DMS 273 (cell line): ENCODE data around the gene RAB2B.
A peak's percentile ranks its signal among the peaks of the same experiment; 100 is the strongest.
"Not testable (repeated sequence)": the region's sequence is repeated elsewhere in the genome, so short reads cannot be mapped to it uniquely, and the experiment has no call there.

Source experiments
- DNase-seq: peaks from one replicate; lab custom pipeline; 2025; ENCODE audit not compliant: unreplicated experiment; lab: John Stamatoyannopoulos, UW

The RAB2B gene

DNA sequence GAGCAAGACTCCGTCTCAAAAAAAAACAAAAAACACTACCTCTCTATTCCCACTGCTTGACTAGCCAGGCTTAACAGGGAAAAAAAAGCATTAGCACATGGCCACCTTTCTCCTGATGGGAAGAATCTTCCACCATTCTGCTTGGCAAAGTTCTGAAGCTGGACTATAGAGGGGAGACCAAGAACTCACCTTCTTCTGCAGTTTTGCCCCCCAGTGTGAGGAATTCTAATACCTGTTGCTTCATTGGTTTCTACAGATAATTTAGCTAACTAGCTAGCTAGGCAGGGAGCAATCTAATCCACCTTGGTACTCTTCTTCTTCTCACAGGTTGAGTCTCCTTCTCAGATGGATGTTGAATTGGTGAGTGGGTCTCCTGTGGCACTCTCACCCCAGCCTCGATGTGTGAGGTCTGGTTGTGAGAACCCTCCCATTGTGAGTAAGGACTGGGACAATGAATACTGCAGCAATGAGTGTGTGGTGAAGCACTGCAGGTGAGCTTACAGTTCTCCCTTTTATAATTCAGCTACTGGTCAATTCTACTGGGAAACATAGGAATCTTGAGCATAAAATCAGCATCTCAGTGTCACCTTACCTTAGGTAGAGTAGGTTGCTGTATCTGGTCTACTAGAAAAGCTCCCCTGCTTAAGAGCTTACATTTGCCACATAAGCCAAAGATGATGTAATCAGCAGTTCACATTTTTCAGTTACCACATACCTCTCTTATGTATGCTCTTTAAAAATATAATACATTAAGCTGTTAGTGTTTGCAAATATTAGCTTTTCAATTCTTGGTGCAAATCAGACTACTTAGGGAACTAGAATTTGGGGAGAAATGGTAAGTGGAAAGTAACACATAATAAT is 18.4 kb upstream of the RAB2B start:
- DNase-seq = no peak

DNA sequence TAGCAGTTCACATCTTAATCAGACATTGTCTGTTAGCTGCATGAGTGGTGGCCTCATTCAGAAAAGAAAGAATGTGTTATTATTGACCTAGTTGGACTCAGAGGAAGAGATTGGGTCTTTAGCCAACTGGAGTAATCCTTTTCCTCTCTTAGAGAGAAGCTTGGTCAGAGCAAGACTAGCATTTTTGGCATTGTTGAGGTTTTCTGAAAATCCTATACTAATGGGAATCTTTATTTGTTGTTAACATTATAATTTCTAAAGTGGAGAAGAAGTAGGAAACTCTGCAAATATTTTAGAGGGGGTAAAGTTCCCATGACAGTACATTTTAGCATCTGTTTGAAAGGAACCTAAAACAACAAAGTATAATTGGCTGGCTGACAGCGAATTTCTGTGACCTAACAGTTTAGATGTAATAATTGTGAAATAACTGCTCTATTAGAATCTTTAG is 9.9 kb upstream of the RAB2B start:
- DNase-seq = no peak

DNA sequence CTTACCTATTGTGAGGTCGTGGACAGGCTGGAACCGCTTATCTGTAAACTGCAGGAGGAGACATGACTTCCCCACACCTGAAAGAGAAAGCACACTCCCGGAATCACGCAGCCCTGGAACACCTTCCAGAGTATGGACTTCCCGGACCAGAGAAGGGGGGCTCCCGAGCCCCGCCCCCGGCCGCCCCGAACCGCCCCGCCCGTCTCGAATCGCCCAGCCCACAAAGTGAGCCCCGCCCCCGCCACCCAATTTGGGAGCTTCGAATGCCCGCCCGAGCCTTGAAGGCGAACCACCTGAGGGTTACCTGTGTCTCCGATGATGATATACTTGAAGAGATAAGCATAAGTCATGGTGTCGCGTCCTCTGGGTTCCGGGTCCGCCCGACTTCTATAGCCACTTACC is 235 bp downstream of the RAB2B start:
- DNase-seq = peak; percentile 92

DNA sequence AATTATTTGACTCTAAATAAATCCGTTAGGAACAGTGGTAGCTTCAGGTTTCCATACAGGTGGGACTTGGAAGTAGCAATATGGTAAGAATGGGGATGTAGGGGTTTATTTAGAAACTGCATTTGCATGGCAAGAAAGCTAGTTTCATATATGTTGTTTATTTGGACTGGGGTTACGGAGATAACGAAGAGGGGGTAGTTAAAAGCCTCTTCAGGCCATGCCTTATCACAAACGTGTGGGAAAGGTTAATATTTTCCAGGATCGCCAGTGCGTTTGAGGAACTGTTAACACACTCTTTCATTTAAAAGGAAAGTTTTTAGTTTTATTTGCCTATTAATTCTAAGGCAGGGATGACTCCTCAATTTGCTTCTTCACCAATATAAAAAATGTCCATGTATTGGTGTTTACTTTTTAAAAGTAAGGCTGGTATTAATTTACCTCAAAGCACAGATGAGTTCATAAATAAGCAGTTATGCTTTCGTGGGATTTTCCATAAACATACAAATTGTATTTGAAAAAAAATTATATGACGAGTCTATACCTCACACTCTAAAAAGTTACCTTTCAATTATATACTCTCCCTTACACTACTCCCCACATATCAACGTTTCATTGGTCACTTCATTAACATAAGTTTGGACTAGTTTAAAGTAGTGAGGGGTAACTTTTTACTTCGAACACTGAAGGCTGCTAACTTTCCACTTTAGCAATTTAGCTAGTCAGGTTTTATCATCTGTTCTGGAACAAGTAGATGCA is 814 bp downstream of the RAB2B start:
- no peak for DNase-seq

DNA sequence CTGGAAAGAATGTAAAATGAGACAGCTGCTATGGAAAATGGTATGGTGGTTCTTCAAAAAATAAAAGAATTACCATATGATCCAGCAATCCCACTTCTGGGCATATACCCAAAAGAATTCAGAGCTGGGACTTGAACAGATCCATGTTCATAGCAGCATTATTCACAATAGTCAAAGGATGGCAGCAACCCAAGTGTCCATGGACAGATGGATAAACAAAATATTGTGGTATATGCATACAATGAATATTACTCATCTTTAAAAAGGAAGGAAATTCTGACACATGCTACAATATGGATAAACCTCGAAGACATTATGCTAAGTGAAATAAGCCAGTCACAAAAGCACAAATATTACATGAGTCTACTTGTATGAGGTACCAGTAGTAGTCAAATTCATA is 9.1 kb downstream of the RAB2B start:
- DNase-seq = no peak

DNA sequence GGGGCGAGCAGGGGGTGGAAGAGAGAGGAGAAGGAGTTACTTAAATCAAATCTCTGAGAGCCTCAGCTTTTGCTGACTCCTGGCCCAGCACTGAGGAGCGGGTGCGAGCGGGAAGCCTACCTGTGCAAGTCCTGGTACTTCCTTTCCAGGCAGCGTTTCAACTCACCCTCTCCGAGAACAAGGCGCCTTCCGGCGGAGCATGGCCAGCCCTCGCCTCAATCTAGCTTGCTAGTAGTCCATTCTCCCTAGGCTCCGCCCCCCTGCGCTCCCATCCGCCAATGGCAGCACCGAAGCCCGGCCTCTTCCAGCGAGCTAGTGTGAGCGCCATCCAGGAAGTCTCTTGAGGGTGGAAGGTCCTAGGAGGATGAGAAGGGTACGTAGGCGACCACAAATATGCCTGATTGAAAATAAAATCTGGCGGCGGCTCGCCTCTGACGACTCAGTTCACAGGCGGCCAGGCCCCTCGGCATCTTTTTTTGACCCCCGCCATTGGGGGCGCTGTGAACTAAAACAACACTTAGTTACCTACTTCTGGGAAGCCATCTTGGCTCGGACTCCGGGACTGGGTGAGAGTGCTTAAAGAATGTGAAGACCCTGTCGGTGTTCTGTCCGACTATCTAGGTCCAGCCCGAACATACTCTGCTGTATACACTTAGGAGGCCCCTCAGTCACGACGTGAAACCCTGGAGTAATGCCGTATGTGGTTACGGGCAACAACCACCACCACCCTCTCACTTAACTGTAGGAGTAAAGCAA is 20.7 kb downstream of the RAB2B start, which contains the start of gene CHD8:
CHD8 (minus strand) TSS at position 212 of the 756 bp plus-strand sequence. CDS start 24,480 bp downstream, outside the sequence.
- DNase-seq = peak; percentile 100

DNA sequence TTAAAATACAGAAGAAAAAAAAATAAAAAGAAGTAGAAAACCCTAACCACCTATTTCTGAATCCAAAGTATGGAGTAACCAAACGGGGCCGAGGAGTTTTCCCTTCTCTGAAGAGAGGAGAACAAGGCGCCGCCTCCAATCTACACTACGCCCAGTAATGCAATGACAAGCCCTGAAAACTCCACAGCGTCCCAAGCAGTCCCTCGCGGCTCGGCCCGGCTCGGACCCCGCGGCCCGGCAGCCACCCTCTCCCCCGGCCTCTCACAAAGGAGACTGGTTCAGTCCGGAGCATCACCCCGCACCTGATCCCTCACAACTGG is 21.2 kb downstream of the RAB2B start:
- peak; percentile 75 for DNase-seq

DNA sequence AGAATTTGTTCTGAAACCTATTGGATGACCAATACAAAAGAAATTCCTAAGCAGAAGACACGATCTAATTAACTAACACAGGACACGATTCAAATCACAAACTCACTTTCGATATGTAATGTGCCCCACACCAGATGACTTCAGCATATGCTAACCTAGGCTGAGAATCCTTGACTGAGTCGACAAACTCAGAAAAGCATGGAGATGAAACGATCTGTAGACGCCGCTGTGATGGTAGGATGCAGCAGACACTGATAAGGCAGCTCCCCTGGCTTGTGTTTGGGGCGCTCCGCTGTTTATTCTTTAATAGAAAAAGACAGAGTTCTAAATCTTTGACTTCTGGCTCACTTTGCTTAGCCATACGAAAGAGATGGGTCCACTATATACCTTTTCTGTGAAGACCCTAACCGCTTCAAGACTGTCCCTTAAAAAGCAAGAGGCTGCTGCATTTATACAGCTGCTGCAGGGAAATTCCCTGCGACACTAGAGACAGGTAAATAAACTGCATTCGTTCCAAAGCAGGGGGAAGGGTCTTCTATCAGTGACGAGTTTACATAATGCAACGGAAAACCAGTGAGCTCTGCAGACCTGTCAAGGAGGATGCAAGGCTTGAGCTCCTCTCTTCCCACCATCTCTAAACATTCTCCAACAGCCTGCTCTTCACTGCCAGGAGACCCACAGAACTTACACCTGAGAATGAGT is 21.8 kb downstream of the RAB2B start:
- DNase-seq = peak; percentile 51

DNA sequence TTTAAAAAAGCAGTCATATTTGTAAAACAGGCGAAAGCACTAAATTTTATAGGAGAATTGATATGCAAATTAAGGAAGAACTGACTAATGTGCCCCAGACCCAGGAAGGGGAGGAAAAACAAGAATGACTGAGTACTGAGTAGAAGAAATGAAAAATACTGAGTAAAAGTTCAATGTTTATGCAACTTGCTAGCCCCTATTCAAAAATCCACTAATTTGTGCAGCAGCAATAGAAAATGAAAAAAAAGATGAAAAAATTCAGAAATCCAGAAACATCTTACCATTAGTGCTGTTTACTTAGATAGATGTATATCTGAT is 26.9 kb downstream of the RAB2B start:
- DNase-seq = no peak

DNA sequence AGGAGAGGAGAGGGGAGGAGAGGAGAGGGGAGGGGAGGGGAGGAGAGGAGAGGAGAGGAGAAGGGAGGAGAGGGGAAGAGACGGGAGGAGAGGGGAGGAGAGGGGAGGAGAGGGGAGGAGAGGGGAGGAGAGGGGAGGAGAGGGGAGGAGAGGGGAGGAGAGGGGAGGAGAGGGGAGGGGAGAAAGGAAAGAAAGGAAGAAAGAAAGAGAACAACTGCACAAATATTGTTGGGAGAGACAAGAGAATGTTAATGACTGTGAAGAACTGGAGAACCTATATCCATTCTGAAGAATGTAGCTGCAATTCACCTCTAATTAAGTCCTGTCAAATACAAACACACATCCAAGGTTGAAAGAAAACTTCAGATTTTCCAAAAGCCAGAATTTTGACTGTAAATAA is 34.1 kb downstream of the RAB2B start:
- DNase-seq = not testable (repeated sequence)

DNA sequence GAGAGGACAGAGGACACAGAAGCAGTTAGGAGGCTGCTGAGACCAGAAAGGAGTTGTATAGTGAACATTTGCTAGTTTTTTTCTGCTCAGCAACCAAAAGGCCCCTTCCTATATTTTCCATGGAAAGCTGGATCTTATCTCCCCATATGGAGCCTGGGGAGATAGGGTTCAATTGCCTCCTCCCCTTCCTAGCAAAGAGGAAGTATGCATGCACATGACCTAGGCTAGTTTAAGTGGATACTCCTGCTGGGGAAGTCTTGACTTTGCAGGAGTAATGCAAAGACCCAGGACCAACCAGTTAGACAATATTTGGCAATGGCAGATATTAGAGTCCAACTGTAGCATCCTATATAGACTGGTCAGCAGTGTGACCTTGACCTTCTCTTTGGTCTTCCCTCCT is 35.9 kb downstream of the RAB2B start:
- no peak for DNase-seq

DNA sequence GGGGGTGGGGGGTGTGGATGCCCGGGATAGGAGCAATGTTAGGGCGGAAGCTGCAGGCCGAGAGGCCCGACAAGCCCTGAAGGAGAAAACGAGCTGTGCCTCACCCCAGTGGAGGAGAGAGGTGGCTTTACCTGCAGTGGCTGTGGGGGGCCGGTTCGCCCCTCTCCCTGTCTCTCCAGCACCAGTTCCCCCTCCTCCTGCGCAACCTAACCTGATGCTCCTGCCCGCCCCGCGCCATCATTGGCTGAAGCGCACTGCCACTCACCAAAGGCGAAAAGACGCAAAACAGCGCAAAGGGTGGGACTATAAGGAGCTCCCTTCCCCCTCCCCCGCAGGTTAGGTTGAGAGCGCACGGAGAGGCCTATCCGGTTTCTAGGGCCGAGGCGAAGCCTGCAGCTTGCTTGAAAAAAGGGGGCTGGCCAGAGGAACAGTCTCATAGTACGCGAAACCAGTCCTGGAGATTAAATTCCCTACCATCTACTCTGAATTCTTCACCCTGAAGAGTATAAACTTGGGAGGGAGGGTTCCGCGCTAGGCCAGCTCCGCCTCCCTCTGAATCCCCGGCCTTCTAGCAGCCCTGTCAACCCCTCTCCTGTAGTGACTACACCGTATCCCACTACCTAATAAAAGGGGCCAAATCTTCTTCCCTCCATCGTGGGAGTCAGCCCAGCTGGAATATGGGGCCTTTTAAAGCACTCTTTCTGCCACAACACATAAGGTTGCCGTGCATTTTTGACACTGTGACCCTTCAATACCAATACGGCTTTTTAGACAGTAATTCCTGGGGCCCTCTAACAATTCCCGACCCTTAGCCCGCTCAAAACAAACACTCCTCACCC is 39.5 kb downstream of the RAB2B start:
- peak; percentile 100 for DNase-seq

DNA sequence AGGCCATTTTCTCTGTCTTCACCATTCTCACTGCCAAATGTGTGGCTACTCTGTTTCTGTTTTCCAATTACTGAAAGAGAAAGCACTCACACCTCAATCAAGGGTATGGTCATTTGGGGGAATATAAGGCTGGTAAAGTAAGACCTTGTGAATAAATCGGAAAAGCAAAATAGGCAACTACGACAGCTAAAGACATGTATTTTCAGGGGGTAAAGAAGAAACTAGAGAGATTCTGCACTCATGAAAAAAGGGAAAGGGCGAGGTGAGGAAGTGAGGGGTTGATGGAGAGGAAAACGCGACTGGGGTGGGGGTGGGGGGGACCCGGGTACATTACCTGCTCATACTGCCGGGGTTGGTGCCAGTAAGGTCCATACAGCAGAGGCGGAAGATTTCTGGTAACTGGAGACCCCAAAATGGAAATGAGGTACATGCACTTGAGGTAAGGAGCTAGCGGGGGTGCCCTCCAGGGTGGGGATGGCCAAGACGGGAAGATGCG is 40.1 kb downstream of the RAB2B start:
- no peak for DNase-seq

DNA sequence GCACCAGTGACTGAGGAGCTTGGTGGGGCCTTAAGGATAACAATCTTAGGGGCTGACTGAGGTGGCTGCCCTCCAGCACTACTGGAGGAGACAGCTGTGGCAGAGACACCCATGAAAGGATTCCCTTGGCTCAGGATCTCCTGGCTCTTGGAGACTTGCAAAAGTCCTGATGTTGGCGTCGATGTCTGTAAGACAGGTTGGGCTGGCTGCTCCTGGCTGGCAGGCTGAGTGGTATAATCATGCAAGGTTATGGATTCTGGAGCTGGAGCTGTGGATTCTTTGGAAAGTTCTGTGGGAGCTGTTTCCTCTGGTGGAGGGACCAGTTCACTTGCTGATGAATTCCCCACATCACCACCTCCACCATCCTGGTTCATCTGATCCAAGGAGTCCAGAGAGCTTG is 45.6 kb downstream of the RAB2B start:
- no peak for DNase-seq

DNA sequence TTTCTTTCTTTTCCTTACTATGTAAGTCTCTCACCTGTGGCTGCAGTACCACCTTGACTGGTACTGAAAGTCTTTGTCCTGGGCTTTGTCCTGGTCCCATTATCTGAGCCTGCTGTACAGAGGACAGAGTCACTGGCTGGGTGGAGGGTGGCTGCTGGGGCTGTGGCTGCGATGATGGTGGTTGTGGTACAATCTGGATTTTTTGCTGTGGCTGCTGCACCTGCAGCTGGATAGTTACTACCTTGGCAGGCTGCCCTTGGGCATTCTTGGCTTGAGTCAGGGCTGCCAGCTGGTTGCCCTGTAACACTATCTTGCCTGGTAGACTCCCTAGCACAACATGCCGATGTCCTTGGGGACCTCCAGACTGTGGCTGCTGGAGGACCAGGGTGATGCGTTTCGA is 47.8 kb downstream of the RAB2B start:
- peak; percentile 95 for DNase-seq

DNA sequence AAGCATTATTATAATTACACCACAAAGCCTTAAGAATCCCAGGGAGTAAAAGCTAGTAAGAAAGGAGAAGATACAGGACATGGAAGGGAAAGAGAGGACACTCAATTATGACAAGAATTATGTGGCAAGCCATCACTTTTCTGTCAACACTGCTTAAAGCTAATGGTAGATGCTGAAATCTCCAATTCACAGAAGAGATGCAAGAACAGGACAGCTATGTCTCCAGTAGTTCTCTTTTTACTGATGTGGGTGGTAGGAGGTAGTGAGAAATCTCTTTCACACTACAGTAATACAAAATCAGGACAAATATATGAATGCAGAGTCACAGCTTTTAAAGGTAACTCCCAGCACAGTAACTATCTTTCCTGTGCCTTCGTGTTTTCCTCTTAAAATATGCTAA is 50.1 kb downstream of the RAB2B start:
- DNase-seq = no peak

DNA sequence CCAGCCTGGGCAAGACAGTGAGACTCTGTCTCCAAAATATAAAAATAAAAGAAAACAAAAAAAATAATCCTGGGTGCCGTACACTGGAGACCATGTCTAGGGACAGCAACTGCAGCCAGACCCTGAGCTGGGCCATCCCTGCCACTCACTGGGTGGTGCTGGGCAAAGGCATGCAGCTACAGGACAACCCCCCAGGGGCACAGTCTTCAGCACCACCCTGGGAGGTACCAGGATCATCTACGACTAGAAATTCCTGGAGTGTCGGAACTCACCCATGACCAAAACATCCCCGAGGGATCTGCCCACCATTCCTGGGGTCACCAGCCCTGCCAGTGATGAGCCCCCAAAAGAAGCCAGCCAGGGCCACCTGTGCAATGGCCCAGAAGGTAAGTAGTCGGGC is 57.2 kb downstream of the RAB2B start:
- no peak for DNase-seq

DNA sequence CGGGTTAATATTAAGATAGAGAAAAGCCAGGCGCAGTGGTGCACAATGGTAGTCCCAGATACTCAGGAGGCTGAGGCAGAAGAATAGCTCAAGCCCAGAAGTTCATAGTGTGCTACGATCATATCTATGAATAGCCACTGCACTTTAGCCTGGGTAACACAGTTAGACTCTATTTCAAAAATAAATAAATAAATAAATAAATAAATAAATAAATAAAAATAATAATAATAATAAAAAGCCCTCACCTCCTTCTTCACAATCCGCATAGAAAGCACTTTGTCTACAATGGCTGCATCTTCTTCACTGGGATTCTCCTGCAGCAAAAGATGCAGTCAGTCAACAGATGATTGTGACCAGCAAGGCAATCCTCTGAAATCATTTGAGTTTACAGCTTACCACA is 61.4 kb downstream of the RAB2B start:
- DNase-seq = no peak

DNA sequence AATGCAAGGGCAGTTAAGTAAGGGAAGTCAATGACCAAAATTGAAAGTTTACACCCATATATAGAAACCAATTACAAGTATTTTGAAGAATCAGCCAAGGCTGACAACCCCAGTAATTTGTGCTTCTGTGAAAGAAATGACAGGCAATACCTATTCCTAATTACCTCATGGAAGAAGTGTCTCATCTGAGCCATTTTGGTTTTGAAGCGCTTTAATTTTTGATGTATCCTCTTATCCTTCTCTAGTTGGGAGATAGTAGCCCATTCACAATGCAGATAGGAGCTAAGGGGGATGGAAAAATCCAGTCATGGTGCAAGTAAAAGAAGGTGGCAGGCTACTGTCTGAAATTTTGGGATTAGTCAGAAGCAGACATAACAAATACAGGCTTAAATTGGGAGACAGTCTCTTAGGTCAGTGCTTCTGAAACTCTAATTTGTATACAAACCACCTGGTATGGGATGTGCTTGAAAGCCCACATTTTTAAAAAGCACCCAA is 62.6 kb downstream of the RAB2B start:
- no peak for DNase-seq
